Endometrial microvascular endothelial cells (primary cell): ENCODE data around the gene SLC35F2. TPM values are rescaled to one million over a fixed set of nuclear protein-coding genes. Genes with fewer than 3 reads are reported as not detected.
"Not testable (repeated sequence)": the region's sequence is repeated elsewhere in the genome, so short reads cannot be mapped to it uniquely, and the experiment has no call there.

Experiments used
- in situ Hi-C: cut with HindIII; loops from 2 replicates; pipeline ENCODE4 v1.10.0; 2017; ENCODE audit warnings: low sequenced_read_pairs, low pct_unique_long_range_greater_than_20kb; ENCODE audit errors: inconsistent ontology term
- total RNA-seq: library from RNA; depleted of rRNA; stranded (reverse); fragments of >200 nt; gene quantifications from one replicate; pipeline ENCODE4 v1.2.3, GENCODE V29; 2015; ENCODE audit errors: inconsistent ontology term

The SLC35F2 gene
- total RNA-seq, 1 donor from 2014 or later: 71.4 TPM

GRCh38 chr11:107844041-107844440, 14.5 kb downstream of the SLC35F2 start:
- in situ Hi-C loops: no loop called here

GRCh38 chr11:107842412-107843100, 16.0 kb downstream of the SLC35F2 start:
- in situ Hi-C loops: no loop called here

- in situ Hi-C loops: no loop called here
Measured at GRCh38 chr11:107840129-107840484, 18.5 kb downstream of the SLC35F2 start.

- in situ Hi-C loops: no loop called here
Measured at GRCh38 chr11:107836851-107837250, 21.7 kb downstream of the SLC35F2 start.

- in situ Hi-C loops: no loop called here
Measured at GRCh38 chr11:107834995-107835394, 23.6 kb downstream of the SLC35F2 start.

GRCh38 chr11:107833926-107834325, 24.7 kb downstream of the SLC35F2 start:
- in situ Hi-C loops: not testable (repeated sequence)

- in situ Hi-C loops: no loop called here
Measured at GRCh38 chr11:107830915-107831540, 27.6 kb downstream of the SLC35F2 start.

- in situ Hi-C loops: no loop called here
Measured at GRCh38 chr11:107827041-107827440, 31.5 kb downstream of the SLC35F2 start.

GRCh38 chr11:107825875-107826274, 32.7 kb downstream of the SLC35F2 start:
- in situ Hi-C loops: no loop called here

- in situ Hi-C loops: no loop called here
Measured at GRCh38 chr11:107824668-107825369, 33.8 kb downstream of the SLC35F2 start.

- in situ Hi-C loops: no loop called here
Measured at GRCh38 chr11:107821199-107821927, 37.2 kb downstream of the SLC35F2 start.

- in situ Hi-C loops: no loop called here
Measured at GRCh38 chr11:107819361-107820014, 39.1 kb downstream of the SLC35F2 start.

- in situ Hi-C loops: no loop called here
Measured at GRCh38 chr11:107818491-107818890, 40.1 kb downstream of the SLC35F2 start.

- in situ Hi-C loops: no loop called here
Measured at GRCh38 chr11:107816028-107816427, 42.6 kb downstream of the SLC35F2 start.

- in situ Hi-C loops: no loop called here
Measured at GRCh38 chr11:107810875-107811274, 47.7 kb downstream of the SLC35F2 start.

GRCh38 chr11:107808521-107808920, 50.1 kb downstream of the SLC35F2 start:
- in situ Hi-C loops: no loop called here

- in situ Hi-C loops: no loop called here
Measured at GRCh38 chr11:107804971-107805370, 53.6 kb downstream of the SLC35F2 start.

- in situ Hi-C loops: no loop called here
Measured at GRCh38 chr11:107804211-107804610, 54.4 kb downstream of the SLC35F2 start.

- in situ Hi-C loops: no loop called here
Measured at GRCh38 chr11:107801641-107802040, 56.9 kb downstream of the SLC35F2 start.
